Neural progenitor cell (in vitro differentiated cells): Measurements from ENCODE around the gene OR2A7.
"Not testable (repeated sequence)": the region's sequence is repeated elsewhere in the genome, so short reads cannot be mapped to it uniquely, and the experiment has no call there.

Experiments
- CTCF ChIP-seq: fragments of 200-600 bp; sonication (generic); IDR thresholded peaks from 2 replicates; pipeline ENCODE4 v1.5.1; 2017; ENCODE audit warnings: antibody characterized with exemption, mild to moderate bottlenecking
- EZH2phosphoT487 ChIP-seq: fragments of 200-600 bp; sonication (generic); IDR thresholded peaks from 2 replicates; pipeline ENCODE4 v1.6.1; 2017; ENCODE audit warnings: antibody characterized with exemption

- not testable (repeated sequence) for TF ChIP-seq CTCF, EZH2phosphoT487
These were observed 40.6 kb upstream of the OR2A7 start for GRCh38 chr7:144305156-144305555.
